ENCODE measurements around the gene DLEC1.

DNA sequence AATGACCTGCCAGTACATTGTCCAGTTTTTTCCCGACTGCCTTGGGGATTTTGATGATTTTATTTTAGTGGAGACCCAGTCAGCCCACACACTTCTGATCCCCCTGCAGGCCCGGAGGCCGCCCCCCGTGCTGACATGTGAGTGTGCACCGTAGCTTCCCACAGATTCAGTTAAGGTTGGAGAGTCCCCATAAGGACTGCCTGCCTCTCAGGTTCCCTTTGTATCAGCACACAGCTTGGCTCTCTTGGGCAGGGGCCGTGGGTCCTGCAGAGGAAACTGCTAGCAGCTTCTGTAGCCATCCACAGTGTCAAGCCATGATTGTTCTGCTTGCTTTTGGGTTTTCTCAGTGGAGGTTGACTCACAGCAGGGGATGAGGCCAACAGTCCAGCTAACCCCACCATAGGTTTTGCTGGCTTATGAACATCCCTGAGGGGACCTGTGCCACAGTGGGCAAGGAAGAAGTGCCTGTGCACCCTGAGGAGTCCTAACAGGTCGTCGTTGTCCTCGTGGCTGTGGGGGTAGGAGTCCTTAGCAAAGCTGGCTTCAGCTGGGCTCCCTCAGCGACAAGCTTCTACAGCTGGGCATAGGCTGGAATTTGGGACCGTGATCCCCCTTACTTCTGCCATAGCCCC is 46.4 kb downstream of the DLEC1 start:
- no peak for TF ChIP-seq ZNF274 (IDR thresholded peaks at IDR 0.05; ENCODE audit: low read depth, low read length)
- TF ChIP-seq YY1 (IDR thresholded peaks at IDR 0.05; ENCODE audit: insufficient read depth, insufficient read length) = no peak
- no peak for TF ChIP-seq SUZ12 (IDR thresholded peaks at IDR 0.05; ENCODE audit: extremely low read depth, insufficient read depth, insufficient read length)

Data from NT2/D1 (cell line).